NCI-H2227 (cell line): Measurements from ENCODE around the gene EMP3.

Source experiments
- DNase-seq: peaks from one replicate; lab custom pipeline; 2025; ENCODE audit not compliant: unreplicated experiment; lab: John Stamatoyannopoulos, UW

Gene EMP3

DNA sequence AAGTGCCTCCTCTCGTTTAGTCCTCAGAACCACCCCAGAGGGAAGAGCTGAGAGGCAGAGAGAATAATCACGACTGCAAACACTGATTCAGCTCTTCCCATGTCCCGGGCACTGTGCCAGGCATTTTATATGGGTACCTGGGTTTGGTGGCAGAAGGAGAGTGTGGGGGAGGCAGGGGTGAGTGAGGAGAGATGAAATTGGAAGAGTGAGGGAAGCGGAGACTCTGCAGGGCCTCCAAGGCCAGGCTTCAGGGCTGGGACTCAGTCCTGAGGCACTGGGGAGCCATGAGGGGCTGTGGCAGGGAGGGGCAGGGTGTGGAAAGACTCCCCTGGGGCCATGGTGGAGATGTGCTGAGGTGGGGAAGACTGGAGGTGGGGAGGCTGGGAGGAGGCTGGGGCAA is 47.6 kb downstream of the EMP3 start:
- peak; percentile 55 for DNase-seq

GRCh38 chr19:48373567-48373966 is 48.2 kb downstream of the EMP3 start:
- DNase-seq = no peak

DNA sequence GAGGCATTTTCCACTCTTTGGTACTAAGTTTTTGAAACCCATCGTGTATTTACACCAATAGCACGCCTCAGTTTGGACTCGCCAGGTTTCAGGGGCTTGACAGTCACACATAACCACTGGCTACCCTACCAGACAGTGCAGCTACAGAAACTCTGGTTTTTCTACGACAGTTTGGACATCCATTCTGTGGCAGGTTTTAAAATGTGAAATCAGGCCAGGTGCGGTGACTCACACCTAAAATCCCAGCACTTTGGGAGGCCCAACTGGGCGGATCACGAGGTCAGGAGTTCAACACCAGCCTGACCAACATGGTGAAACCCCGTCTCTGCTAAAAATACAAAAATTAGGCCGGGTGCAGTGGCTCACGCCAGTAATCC is 52.8 kb downstream of the EMP3 start:
- DNase-seq = no peak

GRCh38 chr19:48379058-48379457 is 53.7 kb downstream of the EMP3 start:
- DNase-seq = no peak
